ENCODE measurements around the gene CYP4F12.

DNA sequence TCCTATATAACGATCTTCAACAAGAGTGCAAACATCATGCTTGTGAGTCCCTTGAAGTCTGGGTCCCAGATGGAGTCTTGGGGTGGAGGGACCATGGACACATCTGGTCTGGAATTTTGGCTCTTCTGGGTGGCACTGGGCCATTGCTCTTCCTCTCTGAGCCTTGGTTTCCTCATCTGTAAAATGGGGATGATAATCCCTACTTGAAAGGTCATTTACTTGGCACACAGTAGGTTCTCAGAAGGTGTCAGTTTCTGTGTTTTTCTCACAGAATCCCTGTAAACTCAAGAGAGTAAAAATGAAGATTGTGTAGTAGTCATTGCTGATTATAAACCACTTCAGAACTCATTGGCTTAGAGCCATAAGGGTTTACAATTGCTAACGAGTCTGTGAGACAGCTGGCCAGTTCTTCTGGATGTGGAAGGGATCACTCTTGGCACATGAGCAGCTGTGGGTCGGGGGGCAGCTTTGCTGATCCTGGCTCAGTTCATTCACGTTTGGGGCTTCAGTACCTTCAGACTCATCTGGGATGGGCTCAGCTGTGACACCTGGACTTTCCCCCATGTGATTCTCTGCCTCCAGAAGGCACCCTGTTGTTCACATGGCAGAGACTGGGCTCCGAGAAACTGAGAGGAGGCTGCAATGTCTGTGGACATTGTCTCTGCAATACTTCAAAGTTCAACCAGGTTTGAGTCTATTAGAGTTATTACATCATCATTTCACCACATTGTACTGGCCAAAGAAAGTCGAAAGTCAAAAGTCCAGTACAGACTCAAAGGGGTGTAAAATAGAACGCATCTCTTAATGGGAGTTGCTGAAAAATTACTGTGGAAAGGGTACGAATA, 7.8 kb downstream of the CYP4F12 start:
- TF ChIP-seq POLR2A (IDR thresholded peaks at IDR 0.05; ENCODE audit: low read length) (no peak), GATA1 (IDR thresholded peaks at IDR 0.05; ENCODE audit: low read depth, low read length) (no peak)
